Cardiac muscle cell (in vitro differentiated cells and primary cell): Measurements from ENCODE around the gene TST. TPM values are rescaled to one million over a fixed set of nuclear protein-coding genes. Genes with fewer than 3 reads are reported as not detected.

Source experiments
- DNase-seq, 2 donors: peaks; one replicate each; pipeline versions ENCODE4 v3.0.0 to v3.0.0-alpha.2; 2010 to 2017; ENCODE audit warnings: low read depth in 1 of 2, low spot score in 1 of 2
- H3K27ac ChIP-seq: fragments of 200-600 bp; sonication (generic); 2 replicates; pipeline ENCODE4 v1.5.1; 2016
- H3K27me3 ChIP-seq: fragments of 200-600 bp; sonication (generic); 2 replicates; pipeline ENCODE4 v1.6.0; 2016; ENCODE audit warnings: control low read depth
- H3K36me3 ChIP-seq: fragments of 200-600 bp; sonication (generic); 2 replicates; pipeline ENCODE4 v1.5.1; 2016; ENCODE audit warnings: control low read depth
- H3K4me1 ChIP-seq: fragments of 200-600 bp; sonication (generic); 2 replicates; pipeline ENCODE4 v1.8.1; 2017; ENCODE audit warnings: low read depth, mild to moderate bottlenecking, mixed run types
- H3K4me3 ChIP-seq: fragments of 200-600 bp; sonication (generic); 2 replicates; pipeline ENCODE4 v1.5.1; 2016; ENCODE audit warnings: mild to moderate bottlenecking
- H3K9me3 ChIP-seq: fragments of 200-600 bp; sonication (generic); 2 replicates; pipeline ENCODE4 v1.5.1; 2017; ENCODE audit warnings: low read depth, mild to moderate bottlenecking, control low read depth
- CTCF ChIP-seq: IDR thresholded peaks from 2 replicates; pipeline ENCODE4 v1.5.1; 2012; ENCODE audit warnings: low read depth, mild to moderate bottlenecking, low read length
- polyA plus RNA-seq: library from polyadenylated mRNA; unstranded; fragments of >200 nt; fragmentation: Nextera tagmentation; extraction: Ambion mirVana; gene quantifications from 2 replicates; pipeline ENCODE4 v1.2.1, GENCODE V29; 2016
- total RNA-seq: library from RNA; depleted of rRNA; stranded (reverse); fragments of >200 nt; gene quantifications from 2 replicates; pipeline ENCODE4 v1.2.3, GENCODE V29; 2016

Gene TST
- total and polyA plus RNA-seq, 2 experiments from 2014 or later = 36.2 to 63.8 TPM

- Histone ChIP-seq H3K36me3 (peaks cover 10% of the 10 kb centered on the region), H3K4me1 (no peaks in the 10 kb centered on the region), H3K27ac (no peak overlapping the region), H3K27me3 (no peaks in the 10 kb centered on the region), H3K4me3 (no peak overlapping the region), H3K9me3 (no peaks in the 10 kb centered on the region)
- no peak for TF ChIP-seq CTCF
- DNase-seq = no peak
These were observed 6.3 kb upstream of the TST start for GRCh38 chr22:37025500-37026070.

GRCh38 chr22:37024339-37025157 is 5.3 kb upstream of the TST start:
- H3K4me3 ChIP-seq = no peak overlapping the region
- no peaks in the 10 kb centered on the region for H3K4me1 ChIP-seq
- no peak for DNase-seq
- no peaks in the 10 kb centered on the region for H3K9me3 ChIP-seq
- no peak for TF ChIP-seq CTCF
- H3K36me3 ChIP-seq = peaks cover 10% of the 10 kb centered on the region
- H3K27me3 ChIP-seq = no peaks in the 10 kb centered on the region
- no peak overlapping the region for H3K27ac ChIP-seq

GRCh38 chr22:37023743-37024338 is 4.6 kb upstream of the TST start:
- no peaks in the 10 kb centered on the region for H3K27me3 ChIP-seq
- H3K9me3 ChIP-seq = no peaks in the 10 kb centered on the region
- H3K4me1 ChIP-seq = no peaks in the 10 kb centered on the region
- H3K36me3 ChIP-seq = peaks cover 5% of the 10 kb centered on the region
- no peak overlapping the region for H3K27ac ChIP-seq
- DNase-seq = no peak
- no peak overlapping the region for H3K4me3 ChIP-seq
- no peak for TF ChIP-seq CTCF

- peak in 1 of 2 donors; percentile 17 for DNase-seq
- Histone ChIP-seq H3K27ac (no peak overlapping the region), H3K27me3 (no peaks in the 10 kb centered on the region), H3K4me3 (no peak overlapping the region), H3K9me3 (no peaks in the 10 kb centered on the region), H3K4me1 (no peaks in the 10 kb centered on the region), H3K36me3 (peaks cover 5% of the 10 kb centered on the region)
- no peak for TF ChIP-seq CTCF
These were observed 3.5 kb upstream of the TST start for GRCh38 chr22:37022483-37023337.

GRCh38 chr22:37021710-37022482 is 2.6 kb upstream of the TST start:
- H3K36me3 ChIP-seq = peaks cover 5% of the 10 kb centered on the region

More at GRCh38 chr22:37021710-37022482, 2.6 kb upstream of the TST start:
- peak; percentile 58 to 59 for DNase-seq
- H3K4me3 ChIP-seq = no peak overlapping the region
- H3K27ac ChIP-seq = no peak overlapping the region
- peak; percentile 78 for TF ChIP-seq CTCF
- H3K4me1 ChIP-seq = no peaks in the 10 kb centered on the region
- H3K9me3 ChIP-seq = no peaks in the 10 kb centered on the region
- H3K27me3 ChIP-seq = no peaks in the 10 kb centered on the region
